HG02938 (cell line): ENCODE results near the gene THRA.

ENCODE experiments used
- ATAC-seq: cut with Tn5 transposase; IDR thresholded peaks from one replicate; pipeline ENCODE4 v1.9.1; 2021; ENCODE audit warnings: mild to moderate bottlenecking, moderate library complexity; ENCODE audit not compliant: unreplicated experiment

The THRA gene

DNA sequence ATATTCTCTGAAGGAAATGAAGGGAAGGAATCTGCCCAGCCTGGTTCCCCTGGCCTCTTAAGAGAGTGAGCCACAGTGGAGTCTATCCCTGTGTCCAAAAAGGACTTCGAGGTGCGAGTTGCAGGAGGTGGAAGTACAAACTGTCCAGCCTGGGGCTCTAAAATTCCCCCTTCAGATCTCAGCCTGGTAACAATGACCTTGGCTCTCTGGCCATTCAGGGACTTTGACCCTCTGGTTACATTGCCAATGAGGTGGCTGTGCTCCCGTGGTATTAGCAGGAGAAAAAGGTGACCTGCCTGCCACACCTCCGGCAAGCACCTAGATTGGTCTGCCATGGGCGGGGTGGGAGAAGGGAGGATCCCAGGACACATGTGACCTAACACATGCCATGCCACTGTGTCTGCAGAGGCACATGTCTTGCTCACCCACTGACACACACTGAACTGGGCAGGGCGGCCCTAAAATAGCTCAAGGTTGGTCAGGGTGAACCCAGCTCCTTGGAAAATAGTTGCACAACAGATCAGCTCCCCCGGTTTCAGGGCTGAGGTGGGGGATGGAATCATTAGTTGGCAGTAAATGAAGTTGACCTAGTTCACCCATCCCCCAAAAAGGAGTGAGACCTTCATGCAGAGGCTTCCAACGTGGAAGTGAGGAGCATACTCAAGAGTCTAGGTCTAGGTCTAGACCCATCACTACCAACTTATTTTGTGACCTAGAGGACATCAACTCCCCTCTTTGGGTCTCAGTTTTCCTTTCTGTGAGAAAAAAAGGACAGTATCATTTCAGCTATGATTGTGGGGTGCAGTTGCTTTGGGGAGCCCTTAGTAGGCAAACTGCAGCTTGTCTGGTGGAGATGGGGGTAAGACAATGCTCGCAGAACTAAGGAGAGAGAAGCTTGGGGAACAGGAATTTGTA lies 35.4 kb downstream of the THRA start:
- no peak for ATAC-seq

DNA sequence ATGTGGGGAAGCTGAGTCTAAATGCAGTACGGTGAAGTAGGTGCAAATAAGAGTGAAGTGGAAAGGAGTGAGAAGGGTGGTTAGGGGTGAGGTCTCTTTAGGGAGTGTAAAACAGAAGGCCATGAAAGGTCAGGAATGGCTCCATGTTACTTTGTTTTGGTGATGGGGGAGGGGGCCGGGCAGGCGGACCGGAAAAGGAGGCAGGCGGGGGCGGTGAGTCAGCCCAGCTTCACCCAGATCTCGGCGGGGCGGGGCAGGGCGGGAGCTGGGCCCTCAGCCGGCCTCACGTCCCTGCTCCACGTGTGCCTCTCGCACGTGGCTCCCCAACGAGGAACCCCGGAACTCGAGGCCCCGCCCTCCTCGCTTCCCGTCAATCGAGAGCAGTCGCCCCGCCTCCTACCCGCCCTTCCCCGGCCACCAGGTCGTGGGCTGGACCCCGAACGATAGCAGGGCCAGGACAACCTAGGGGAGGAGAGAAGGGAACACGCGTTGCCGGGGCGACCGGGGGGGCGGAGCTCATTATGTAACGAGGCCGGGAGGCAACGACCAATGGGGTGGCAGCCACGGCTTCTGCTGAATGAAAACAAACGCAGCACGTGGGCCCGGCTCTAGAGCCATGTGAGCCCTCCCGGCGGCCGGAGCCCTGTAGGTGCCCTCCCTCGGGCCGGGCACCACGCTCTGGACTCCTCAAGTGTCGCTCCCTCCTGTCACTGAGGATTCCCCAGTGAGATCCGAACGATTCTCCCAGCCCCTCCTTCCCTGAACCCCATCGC lies 36.3 kb downstream of the THRA start:
- peak; percentile 48 for ATAC-seq

- no peak for ATAC-seq
These were observed 37.1 kb downstream of the THRA start for GRCh38 chr17:40099619-40100418.

DNA sequence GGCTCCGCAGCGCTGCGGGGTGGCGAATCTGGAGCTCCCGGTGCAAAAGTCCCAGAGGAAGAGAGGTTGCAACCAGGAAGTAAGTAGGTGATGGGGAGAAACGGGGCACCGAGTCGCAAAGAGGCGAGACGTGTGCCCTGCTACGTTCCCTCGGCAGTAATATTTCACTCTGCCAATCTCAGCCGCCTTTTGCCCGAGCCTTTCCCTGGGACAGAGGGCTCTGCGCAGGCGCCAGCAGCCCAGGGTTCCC lies 37.6 kb downstream of the THRA start, which contains the start of gene NR1D1:
TSS of gene NR1D1 (minus strand) at position 171 of the 250 bp plus-strand sequence. CDS start 495 bp downstream, outside the sequence.
- ATAC-seq = no peak

GRCh38 chr17:40100669-40101366 lies 38.1 kb downstream of the THRA start:
- no peak for ATAC-seq

DNA sequence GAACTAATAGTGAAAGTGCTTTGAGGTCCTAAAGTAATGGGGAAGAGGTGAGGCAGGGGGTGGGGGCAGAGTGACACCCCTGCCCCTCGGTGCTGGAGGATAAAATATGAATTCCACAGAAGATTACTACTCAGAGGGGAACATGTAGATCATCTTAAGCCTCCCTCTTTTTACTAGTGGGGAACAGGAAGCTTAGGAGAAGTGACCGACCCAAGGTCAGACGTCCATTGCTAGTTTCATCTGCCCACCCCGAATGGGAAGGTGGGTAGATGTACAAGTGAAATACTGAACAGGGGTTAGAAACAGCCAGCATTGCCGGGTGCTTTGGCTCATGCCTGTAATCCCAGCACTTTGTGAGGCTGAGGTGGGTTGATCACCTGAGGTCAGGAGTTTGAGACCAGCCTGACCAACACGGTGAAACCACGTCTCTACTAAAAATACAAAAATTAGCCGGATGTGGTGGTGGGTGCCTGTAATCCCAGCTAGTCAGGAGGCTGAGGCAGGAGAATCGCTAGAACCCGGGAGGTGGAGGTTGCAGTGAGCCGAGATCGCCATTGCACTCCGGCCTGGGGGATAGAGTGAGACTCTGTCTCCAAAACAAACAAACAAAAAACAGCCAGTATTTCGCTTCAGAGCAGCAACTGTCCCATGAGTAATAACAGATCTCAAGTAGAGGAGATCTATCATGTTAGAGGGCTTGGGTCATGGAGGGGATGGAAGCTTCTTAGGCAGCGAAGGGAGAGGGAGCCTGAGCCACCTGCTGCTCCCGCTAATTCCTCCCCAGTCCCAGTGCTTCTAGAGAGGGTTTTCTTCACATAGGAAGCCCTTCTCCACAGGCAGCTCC lies 38.8 kb downstream of the THRA start:
- ATAC-seq = no peak

DNA sequence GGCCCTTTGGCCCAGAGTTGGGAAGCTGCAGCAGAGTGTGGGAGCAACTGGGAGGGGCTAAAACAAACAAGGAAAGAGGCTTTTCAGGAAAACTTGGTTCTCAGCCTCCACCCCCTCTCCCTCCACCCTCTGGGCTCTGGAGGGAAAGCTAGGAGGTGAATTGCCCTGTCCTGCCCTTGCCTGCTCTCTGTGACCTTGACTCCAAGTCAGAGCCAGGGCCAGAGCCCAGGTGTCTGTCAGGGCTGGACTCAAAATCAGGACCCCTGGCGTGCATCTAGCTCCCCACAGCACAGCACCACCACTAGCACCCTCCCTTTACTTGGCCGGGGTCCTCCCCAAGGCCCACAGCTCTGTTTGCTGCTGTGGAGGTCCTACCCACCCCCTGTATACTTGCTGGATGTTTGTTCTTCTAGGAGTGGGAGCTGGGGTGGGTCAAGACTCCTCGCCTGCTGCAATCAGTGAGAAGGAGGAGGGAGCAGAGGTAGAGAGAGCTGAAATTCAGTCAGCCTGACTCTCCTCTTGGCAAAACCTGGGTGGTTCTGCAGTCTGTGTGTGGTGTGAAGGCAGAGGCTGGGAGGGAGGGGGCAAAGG lies 40.4 kb downstream of the THRA start:
- no peak for ATAC-seq

DNA sequence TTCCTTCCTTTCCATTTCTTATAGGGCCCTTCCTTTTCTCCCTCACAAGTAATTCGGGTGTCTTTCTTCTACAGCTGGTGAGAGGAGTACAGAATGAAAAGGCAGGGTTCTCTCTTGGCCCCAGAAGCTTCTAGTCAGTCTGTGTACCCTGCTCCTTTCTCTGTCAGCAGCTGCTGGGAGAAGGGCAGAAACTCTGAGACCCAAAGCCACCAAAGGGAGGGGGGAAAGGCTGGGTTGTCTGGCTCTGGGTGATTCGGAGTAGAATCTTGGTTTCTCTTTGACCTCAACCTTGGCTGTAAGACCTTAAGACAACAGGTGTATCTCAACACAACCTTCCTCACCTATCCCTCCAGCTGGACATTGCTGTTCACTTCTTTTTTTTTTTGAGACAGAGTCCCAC lies 40.9 kb downstream of the THRA start:
- no peak for ATAC-seq

DNA sequence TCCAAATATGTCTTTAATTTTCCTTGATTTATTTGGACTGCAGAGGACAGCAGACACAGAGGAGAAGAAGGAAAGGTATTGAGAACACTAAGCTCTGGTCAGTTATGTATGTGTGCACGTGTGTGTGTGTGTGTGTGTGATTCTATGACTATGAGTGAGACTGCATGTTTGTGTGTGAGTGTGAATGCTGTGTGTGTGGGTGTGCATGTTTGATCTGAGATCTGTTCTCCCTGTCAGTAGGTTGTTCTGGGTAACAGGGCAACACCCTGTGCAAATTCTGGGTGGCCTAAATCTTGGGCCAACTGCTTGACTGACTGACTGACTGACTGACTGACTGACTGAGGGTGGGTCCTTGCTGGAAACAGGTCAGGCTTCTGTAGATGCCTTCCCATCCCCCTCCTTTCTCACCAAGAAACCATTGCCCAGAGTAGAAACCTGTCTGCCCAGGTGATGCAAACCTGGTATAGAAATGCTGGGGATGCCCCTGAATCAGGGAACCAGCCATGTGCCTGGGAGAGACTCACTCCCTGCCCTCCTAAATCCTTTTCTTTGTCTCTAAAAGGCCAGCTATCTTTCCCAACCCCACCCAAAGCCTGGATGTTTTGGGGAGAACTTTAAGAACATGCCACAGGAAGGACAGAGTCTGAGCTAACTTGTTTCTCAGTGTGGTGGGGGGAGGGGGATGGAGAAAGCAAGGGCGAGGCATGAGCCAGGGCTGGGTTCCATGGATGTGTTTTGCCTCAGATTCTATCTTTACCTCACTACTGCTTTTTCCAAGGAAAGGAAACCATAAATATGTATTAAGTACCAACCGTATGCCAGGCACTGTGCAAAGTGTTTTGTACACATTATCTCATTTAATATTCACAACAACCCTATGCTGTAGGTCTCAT lies 42.1 kb downstream of the THRA start:
- ATAC-seq = no peak

- ATAC-seq = no peak
These were observed 43.3 kb downstream of the THRA start for GRCh38 chr17:40105861-40106759.

DNA sequence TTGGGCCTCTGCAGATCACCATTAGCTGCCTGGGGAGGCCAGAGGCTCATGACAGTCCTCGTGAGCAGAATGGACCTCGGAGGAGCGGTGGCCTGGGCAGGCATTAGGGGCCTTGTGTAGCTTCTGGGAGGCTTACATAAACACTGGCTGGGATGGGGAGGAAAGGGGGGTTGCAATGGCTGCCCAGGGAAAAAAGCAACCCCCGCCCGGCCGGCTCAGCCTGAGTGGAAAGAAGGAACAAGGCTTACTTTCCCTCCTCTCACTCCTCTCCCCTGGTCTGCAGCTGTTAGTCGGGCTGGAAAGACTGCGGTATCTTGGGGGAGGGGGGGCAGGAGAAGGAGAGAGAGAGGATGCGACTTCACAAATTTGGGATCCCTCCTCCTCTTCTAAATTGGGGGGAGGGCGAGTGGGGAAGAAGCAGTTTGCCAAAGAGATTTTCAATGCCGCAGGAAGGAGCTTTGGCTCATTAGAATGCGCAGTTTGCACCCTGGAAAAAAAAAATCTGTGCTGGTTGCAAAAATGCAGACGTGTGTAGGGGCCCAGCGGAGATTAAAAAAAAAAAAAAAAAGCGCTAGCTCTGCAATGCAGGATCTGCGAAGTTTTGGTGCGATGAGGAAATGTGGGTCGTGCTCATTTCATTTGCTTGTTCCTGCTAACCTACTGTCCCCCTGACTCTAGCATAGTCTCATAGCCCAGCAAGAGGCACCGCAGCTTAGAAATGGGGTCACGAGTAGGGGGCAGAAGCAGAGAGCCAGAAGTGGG lies 44.2 kb downstream of the THRA start:
- ATAC-seq = no peak

DNA sequence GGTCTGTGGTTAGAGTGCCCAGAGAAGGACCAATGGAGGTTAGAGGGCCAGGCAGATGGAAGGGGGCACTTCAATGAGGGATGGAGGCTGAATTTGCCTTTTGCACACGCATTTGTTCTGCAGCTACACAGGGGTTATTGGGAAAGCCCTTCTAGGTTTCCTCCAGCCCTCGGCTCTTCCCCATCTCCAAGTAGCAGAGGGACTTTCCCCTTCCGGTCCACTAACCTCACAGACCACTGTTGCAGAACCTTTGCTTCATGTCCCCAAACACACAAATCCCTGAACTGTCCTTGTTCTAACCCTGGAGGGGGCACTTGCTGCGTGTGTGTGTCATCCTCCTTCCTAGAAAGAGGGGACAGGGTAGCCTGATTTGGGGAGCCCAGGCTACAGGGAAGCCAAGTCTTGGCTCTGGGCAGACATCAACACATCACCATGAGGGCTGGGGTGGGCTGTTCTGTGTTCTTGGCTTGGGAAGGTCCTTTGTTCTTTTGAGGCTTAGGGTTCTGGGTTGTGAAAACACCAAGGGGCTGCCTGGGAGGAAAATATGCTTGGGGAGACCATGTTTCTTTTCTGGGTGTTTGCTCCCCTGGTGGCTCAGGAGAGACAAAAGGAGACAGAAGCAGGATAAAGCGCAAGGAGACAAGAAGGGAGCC lies 44.9 kb downstream of the THRA start:
- no peak for ATAC-seq

DNA sequence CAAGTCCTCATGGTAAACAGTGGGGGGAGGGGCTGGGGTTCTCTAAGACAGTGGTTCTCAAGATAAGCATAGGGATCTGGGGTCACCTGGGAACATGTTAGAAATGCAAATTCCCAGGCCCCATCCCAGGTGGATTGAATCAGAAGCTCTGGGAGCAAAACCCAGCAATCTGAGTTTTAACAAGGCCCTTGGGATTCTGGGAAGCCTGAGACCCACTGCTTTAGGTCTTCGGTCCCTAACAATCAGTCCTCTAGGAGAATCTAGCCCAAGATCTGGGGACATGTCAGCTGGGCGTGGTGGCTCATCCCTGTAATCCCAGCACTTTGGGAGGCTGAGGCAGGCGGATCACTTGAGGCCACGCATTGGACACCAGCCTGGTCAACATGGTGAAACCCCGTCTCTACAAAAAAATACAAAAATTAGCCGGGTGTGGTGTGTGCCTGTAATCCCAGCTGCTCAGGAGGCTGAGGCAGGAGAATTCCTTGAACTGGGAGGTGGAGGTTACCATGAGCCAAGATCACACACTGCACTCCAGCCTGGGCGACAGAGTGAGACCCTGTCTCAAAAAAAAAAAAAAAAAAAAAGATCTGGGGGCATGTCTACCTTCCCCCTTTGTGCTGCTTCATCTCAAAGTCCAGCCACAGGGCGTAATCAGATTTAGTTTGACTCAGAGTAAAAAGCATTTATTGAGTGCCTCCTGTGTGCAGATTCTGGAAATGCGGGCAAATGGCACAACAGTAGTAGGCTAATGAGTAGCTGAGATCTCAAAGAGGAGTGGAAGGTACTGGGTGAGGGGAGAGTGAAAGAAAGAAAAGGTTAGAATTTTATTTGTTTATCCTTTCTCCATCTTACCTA lies 46.4 kb downstream of the THRA start:
- ATAC-seq = no peak

DNA sequence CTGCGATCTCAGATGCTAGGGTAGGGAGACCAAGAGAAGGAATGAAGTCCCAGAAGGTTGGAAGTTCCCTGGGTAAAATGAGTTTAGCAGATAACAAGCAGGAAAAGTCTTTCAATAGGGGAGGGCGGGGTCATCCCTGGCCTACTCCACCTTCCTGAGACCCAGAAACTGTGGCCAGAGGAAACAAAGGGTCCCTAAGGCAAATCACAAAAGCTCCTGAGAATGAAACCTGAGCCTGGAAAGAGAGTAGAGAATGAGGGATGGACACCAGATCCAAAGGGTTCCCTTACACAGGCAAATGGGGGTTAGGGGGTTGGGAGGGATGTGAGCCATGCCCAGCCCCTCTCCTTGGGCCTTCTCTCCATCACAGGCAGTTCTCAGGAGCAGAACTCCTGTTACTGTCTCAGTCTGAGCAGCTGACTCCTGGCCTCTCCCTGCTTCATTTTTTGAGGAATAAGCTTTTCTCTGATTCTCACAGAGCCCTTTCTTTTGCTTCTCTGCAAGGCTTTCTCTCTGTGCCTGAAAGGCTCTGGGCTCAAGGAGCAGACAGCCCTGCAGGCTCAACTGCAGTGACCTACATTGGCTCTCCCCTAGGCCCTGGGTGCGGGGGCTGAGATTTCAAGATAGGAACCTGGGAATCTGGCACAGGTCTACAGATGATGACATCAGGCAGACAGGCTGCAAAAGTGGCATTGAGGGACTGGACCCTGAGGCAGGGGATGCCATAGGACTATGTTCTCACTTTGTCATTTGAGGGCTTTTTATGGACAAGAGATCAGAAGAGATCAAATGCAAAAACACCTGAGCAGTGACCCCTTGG lies 47.5 kb downstream of the THRA start:
- no peak for ATAC-seq
